Peyer's patch (tissue), 4 donors: ENCODE results near the gene PTPRM.

Source experiments
- POLR2A ChIP-seq, 2 donors: fragments of 450-650 bp; IDR thresholded peaks; one replicate each; pipeline ENCODE4 v1.5.1; 2017; ENCODE audit warnings: antibody characterized with exemption in 2 of 2, mild to moderate bottlenecking in 2 of 2, moderate library complexity in 2 of 2
- TF ChIP-seq, protein P1 (sequence below), 6 experiments: fragments of 450-650 bp in 4 of 6; fragments of 200-600 bp in 2 of 6; sonication (generic) in 1 of 6; IDR thresholded peaks; one replicate each; pipeline ENCODE4 v1.5.1; 2017 to 2019; ENCODE audit warnings: antibody characterized with exemption in 6 of 6, mild to moderate bottlenecking in 3 of 6, moderate library complexity in 1 of 6

DNA sequence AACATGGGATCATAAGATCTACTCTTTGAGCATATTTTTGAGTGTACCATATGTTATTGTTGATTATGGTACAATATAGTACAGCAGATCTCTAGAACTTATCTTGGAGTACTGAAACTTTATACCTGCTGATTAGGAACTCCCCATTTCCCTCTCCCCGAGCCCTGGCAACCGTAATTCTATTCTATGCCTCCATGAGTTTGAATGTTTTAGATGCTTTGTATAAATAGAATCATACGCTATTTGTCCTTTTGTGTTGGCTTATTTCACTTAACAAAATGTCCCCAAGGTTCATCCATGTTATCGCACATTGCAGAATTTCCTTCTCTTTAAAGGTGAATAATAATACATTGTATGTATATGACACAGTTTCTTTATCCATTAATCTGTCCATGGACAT lies 117.2 kb downstream of the PTPRM start:
- TF ChIP-seq POLR2A (IDR thresholded peaks at IDR 0.05): no peak
- TF ChIP-seq, protein P1, sequence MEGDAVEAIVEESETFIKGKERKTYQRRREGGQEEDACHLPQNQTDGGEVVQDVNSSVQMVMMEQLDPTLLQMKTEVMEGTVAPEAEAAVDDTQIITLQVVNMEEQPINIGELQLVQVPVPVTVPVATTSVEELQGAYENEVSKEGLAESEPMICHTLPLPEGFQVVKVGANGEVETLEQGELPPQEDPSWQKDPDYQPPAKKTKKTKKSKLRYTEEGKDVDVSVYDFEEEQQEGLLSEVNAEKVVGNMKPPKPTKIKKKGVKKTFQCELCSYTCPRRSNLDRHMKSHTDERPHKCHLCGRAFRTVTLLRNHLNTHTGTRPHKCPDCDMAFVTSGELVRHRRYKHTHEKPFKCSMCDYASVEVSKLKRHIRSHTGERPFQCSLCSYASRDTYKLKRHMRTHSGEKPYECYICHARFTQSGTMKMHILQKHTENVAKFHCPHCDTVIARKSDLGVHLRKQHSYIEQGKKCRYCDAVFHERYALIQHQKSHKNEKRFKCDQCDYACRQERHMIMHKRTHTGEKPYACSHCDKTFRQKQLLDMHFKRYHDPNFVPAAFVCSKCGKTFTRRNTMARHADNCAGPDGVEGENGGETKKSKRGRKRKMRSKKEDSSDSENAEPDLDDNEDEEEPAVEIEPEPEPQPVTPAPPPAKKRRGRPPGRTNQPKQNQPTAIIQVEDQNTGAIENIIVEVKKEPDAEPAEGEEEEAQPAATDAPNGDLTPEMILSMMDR (IDR thresholded peaks at IDR 0.05): no peak
